HCT116 (cell line): ENCODE data around the gene MTG1. TPM values are rescaled to one million over a fixed set of nuclear protein-coding genes. Genes with fewer than 3 reads are reported as not detected.

Experiments
- ATAC-seq: fragments of 200-7000 bp; cut with Tn5 transposase; 2 replicates; pipeline ENCODE4 v1.9.1; 2020; ENCODE audit warnings: mild to moderate bottlenecking, moderate library complexity
- BruUV-seq: library from RNA; stranded (reverse); fragments of 400-500 nt; replicated peaks from 2 replicates; lab custom pipeline; 2021; lab: Mats Ljungman, UMichigan
- CTCF ChIA-PET: fragments of 300-600 bp; sonication (Branson Sonifier 250); formaldehyde crosslinking; loops from one replicate; lab custom pipeline; 2021; ENCODE audit warnings: antibody characterized with exemption; lab: Charles Lee
- POLR2A ChIA-PET: fragments of 300-600, 350-600 bp; sonication (Branson Sonifier 250); formaldehyde crosslinking; loops from one replicate; lab custom pipeline; 2021; ENCODE audit warnings: antibody characterized with exemption; lab: Charles Lee
- RAD21 ChIA-PET, 2 experiments: fragments of 300-600 bp; sonication (Branson Sonifier 250); formaldehyde crosslinking; loops; one replicate each; lab custom pipeline; 2023; ENCODE audit warnings: low total read pairs in 2 of 2; ENCODE audit not compliant: uncharacterized antibody in 2 of 2, unreplicated experiment in 2 of 2, low non-redundant PET in 1 of 2; lab: Charles Lee
- DNase-seq: peaks from one replicate; pipeline ENCODE4 v3.0.0-alpha.2; 2010; ENCODE audit warnings: low read depth, low spot score
- H2AFZ ChIP-seq: fragments of 200-600 bp; shearing (Covaris generic), sonication (generic); 2 replicates; pipeline ENCODE4 v1.6.1; 2017; ENCODE audit warnings: low read depth, mixed run types, mixed read lengths, antibody characterized with exemption, low read length; ENCODE audit not compliant: poor library complexity, severe bottlenecking
- H3K27ac ChIP-seq: 2 replicates; pipeline ENCODE4 v1.5.1; 2012; ENCODE audit warnings: low read depth, low read length
- H3K27me3 ChIP-seq: fragments of 200-600 bp; sonication (generic); 2 replicates; pipeline ENCODE4 v1.6.1; 2016; ENCODE audit warnings: mixed run types, low read length, mixed read lengths; ENCODE audit not compliant: insufficient read depth
- H3K36me3 ChIP-seq, 2 experiments: fragments of 200-500 bp in 1 of 2; fragments of 200-600 bp in 1 of 2; sonication (Bioruptor generic) in 1 of 2; sonication (generic) in 1 of 2; 2 replicates each; pipeline versions ENCODE4 v1.5.1 to v1.6.1; 2014 to 2016; ENCODE audit warnings: low read length in 2 of 2, inconsistent platforms in 1 of 2, mixed read lengths in 1 of 2, mixed run types in 1 of 2; ENCODE audit not compliant: insufficient read depth in 2 of 2, control insufficient read depth in 1 of 2
- H3K4me1 ChIP-seq, 2 experiments: fragments of 200-600 bp in 1 of 2; sonication (generic) in 1 of 2; 2 replicates each; pipeline versions ENCODE4 v1.5.1 to v1.6.1; 2012 to 2017; ENCODE audit warnings: low read length in 2 of 2, inconsistent platforms in 1 of 2, mild to moderate bottlenecking in 1 of 2, mixed read lengths in 1 of 2, mixed run types in 1 of 2, moderate library complexity in 1 of 2; ENCODE audit not compliant: insufficient read depth in 2 of 2, control insufficient read depth in 1 of 2
- H3K4me2 ChIP-seq: fragments of 200-600 bp; sonication (generic); 2 replicates; pipeline ENCODE4 v1.6.1; 2017; ENCODE audit warnings: mixed run types, low read length, mixed read lengths
- H3K4me3 ChIP-seq, 2 experiments: fragments of 200-600 bp in 1 of 2; sonication (generic) in 1 of 2; replicated peaks in 1 of 2; 2 replicates each; pipeline ENCODE4 v1.5.1; 2011 to 2016; ENCODE audit warnings: low read length in 2 of 2, control low read depth in 1 of 2, low read depth in 1 of 2, mild to moderate bottlenecking in 1 of 2, mixed read lengths in 1 of 2, mixed run types in 1 of 2
- H3K79me2 ChIP-seq: fragments of 200-600 bp; sonication (generic); 2 replicates; pipeline ENCODE4 v1.6.1; 2017; ENCODE audit warnings: mild to moderate bottlenecking, mixed run types, low read length, moderate library complexity, mixed read lengths; ENCODE audit not compliant: insufficient read depth
- H3K9ac ChIP-seq: fragments of 200-600 bp; sonication (generic); 2 replicates; pipeline ENCODE4 v1.6.1; 2016; ENCODE audit warnings: low read length, mixed read lengths
- H3K9me2 ChIP-seq: fragments of 200-600 bp; sonication (generic), shearing (Covaris generic); 2 replicates; pipeline ENCODE4 v1.6.1; 2017; ENCODE audit warnings: mixed run types, mild to moderate bottlenecking, moderate library complexity; ENCODE audit not compliant: insufficient read depth
- H3K9me3 ChIP-seq, 2 experiments: fragments of 200-500 bp in 1 of 2; fragments of 200-600 bp in 1 of 2; sonication (Bioruptor generic) in 1 of 2; sonication (generic) in 1 of 2; 2 replicates each; pipeline ENCODE4 v1.6.1; 2014 to 2017; ENCODE audit warnings: low read length in 2 of 2, mixed read lengths in 2 of 2, inconsistent platforms in 1 of 2, low read depth in 1 of 2, mild to moderate bottlenecking in 1 of 2, mixed run types in 1 of 2, moderate library complexity in 1 of 2; ENCODE audit not compliant: control insufficient read depth in 1 of 2, insufficient read depth in 1 of 2
- H4K20me1 ChIP-seq: fragments of 200-600 bp; sonication (generic), shearing (Covaris generic); 2 replicates; pipeline ENCODE4 v1.6.1; 2017; ENCODE audit warnings: mixed run types, mild to moderate bottlenecking, moderate library complexity; ENCODE audit not compliant: insufficient read depth
- CBX3 ChIP-seq: IDR thresholded peaks from 2 replicates; pipeline ENCODE4 v1.6.1; 2012; ENCODE audit warnings: low read depth
- EZH2phosphoT487 ChIP-seq: fragments of 200-600 bp; IDR thresholded peaks from 2 replicates; pipeline ENCODE4 v1.6.1; 2018; ENCODE audit warnings: antibody characterized with exemption, borderline replicate concordance
- MAX ChIP-seq: IDR thresholded peaks from 2 replicates; pipeline ENCODE4 v1.6.1; 2012
- POLR2A ChIP-seq: IDR thresholded peaks from 2 replicates; pipeline ENCODE4 v1.7.0; 2011; ENCODE audit warnings: borderline replicate concordance; ENCODE audit not compliant: insufficient read depth, insufficient read length; ENCODE audit errors: extremely low read depth
- POLR2AphosphoS5 ChIP-seq: IDR thresholded peaks from 2 replicates; pipeline ENCODE4 v1.6.1; 2011; ENCODE audit warnings: mild to moderate bottlenecking, low read depth, low read length, moderate library complexity
- RAD21 ChIP-seq: IDR thresholded peaks from 2 replicates; pipeline ENCODE4 v1.6.1; 2012; ENCODE audit warnings: low read depth, mild to moderate bottlenecking
- REST ChIP-seq: IDR thresholded peaks from 2 replicates; pipeline ENCODE4 v1.6.1; 2012; ENCODE audit warnings: low read depth
- SIN3A ChIP-seq: IDR thresholded peaks from 2 replicates; pipeline ENCODE4 v1.6.1; 2012; ENCODE audit warnings: low read depth
- SP1 ChIP-seq: IDR thresholded peaks from 2 replicates; pipeline ENCODE4 v1.6.1; 2012; ENCODE audit warnings: low read depth
- SRF ChIP-seq: IDR thresholded peaks from 2 replicates; pipeline ENCODE4 v1.6.1; 2012; ENCODE audit warnings: low read depth
- TCF7L2 ChIP-seq: IDR thresholded peaks from 2 replicates; pipeline ENCODE4 v1.7.0; 2011; ENCODE audit warnings: borderline replicate concordance, inconsistent platforms; ENCODE audit not compliant: insufficient read depth, insufficient read length; ENCODE audit errors: extremely low read depth
- YY1 ChIP-seq: IDR thresholded peaks from 2 replicates; pipeline ENCODE4 v1.6.1; 2011; ENCODE audit warnings: low read length, low read depth, moderate library complexity, mild to moderate bottlenecking; ENCODE audit not compliant: insufficient replicate concordance; ENCODE audit errors: extremely low read depth
- ZNF274 ChIP-seq: fragments of 200-500 bp; sonication (Bioruptor generic); IDR thresholded peaks from 2 replicates; pipeline ENCODE4 v1.6.1; 2014; ENCODE audit warnings: mild to moderate bottlenecking, low read depth, low read length, inconsistent platforms
- intact Hi-C: fragments of 100-400 bp; cut with micrococcal nuclease; formaldehyde crosslinking; loops from 2 replicates; pipeline ENCODE4 v1.10.0; 2022
- total RNA-seq: library from RNA; stranded (reverse); gene quantifications from one replicate; pipeline ENCODE4 v1.2.1, GENCODE V29; 2021; ENCODE audit not compliant: unreplicated experiment

MTG1 gene
- total RNA-seq, 1 experiment from 2014 or later = 23.1 TPM

GRCh38 chr10:133355266-133355665 is 38.7 kb upstream of the MTG1 start:
- Histone ChIP-seq H3K36me3 (no peaks in the 10 kb centered on the region), H4K20me1 (no peaks in the 10 kb centered on the region), H3K4me2 (no peak overlapping the region), H3K4me1 (peaks cover 3 to 5% of the 10 kb centered on the region in 2 experiments; a peak in 2 of 4 replicates), H3K4me3 (no peak overlapping the region), H3K9ac (no peak overlapping the region), H3K27ac (no peak overlapping the region), H3K9me3 (no peaks in the 10 kb centered on the region), H3K79me2 (peaks cover 6% of the 10 kb centered on the region; the same call in 1 of the 2 replicates), H2AFZ (no peak overlapping the region), H3K27me3 (no peaks in the 10 kb centered on the region), H3K9me2 (no peaks in the 10 kb centered on the region)
- no TSS peak for BruUV-seq
- ChIA-PET RAD21 (no interaction called here), CTCF (no interaction called here), POLR2A (no interaction called here)
- intact Hi-C loops = no loop called here
- DNase-seq (no peak), ATAC-seq (no peak)
- TF ChIP-seq EZH2phosphoT487 = no peak
- TF ChIP-seq CBX3 = no peak
- no peak for TF ChIP-seq SP1
- TF ChIP-seq MAX = no peak
- no peak for TF ChIP-seq POLR2AphosphoS5
- no peak for TF ChIP-seq TCF7L2
- TF ChIP-seq RAD21 = no peak
- TF ChIP-seq REST = no peak
- no peak for TF ChIP-seq YY1
- no peak for TF ChIP-seq ZNF274
- TF ChIP-seq SIN3A = no peak
- TF ChIP-seq SRF = no peak
- TF ChIP-seq POLR2A = no peak
